GM12872 (cell line): ENCODE data around the gene CBLN1.

ENCODE experiments used
- CTCF ChIP-seq: IDR thresholded peaks from 3 replicates; pipeline ENCODE4 v1.5.1; 2011; ENCODE audit warnings: low read depth, mild to moderate bottlenecking, low read length, moderate library complexity; ENCODE audit not compliant: insufficient read depth

CBLN1 gene

GRCh38 chr16:49259330-49259729, 22.3 kb downstream of the CBLN1 start:
- TF ChIP-seq CTCF: no peak

GRCh38 chr16:49250689-49251088, 30.9 kb downstream of the CBLN1 start:
- TF ChIP-seq CTCF: no peak

GRCh38 chr16:49248227-49248626, 33.4 kb downstream of the CBLN1 start:
- TF ChIP-seq CTCF: no peak

- TF ChIP-seq CTCF: no peak
Observed at GRCh38 chr16:49236216-49236615, 45.4 kb downstream of the CBLN1 start.
